Thoracic aorta endothelial cell (primary cell): ENCODE data around the gene PRRC2A. TPM values are rescaled to one million over a fixed set of nuclear protein-coding genes. Genes with fewer than 3 reads are reported as not detected.

ENCODE experiments used
- total RNA-seq: library from RNA; depleted of rRNA; stranded (reverse); fragments of >200 nt; gene quantifications from 2 replicates; pipeline ENCODE4 v1.2.3, GENCODE V29; 2012

The PRRC2A gene
- 84.0 and 112 TPM in 2 replicates for total RNA-seq

GRCh38 chr6:31620586-31621319 is at the start of gene PRRC2A:
TSS of gene PRRC2A (plus strand) at chr6:31620715. CDS start at chr6:31622790, 2,075 bp downstream.

GRCh38 chr6:31572041-31572911 is 48.2 kb upstream of the PRRC2A start, which contains the start of gene LTA:
TSS of gene LTA (plus strand) at chr6:31572289. CDS start at chr6:31572743, 454 bp downstream.

GRCh38 chr6:31575335-31575901 is 45.1 kb upstream of the PRRC2A start, which contains the start of gene TNF:
TSS of gene TNF (plus strand) at chr6:31575565. CDS start at chr6:31575742, 177 bp downstream.

GRCh38 chr6:31582230-31582643 is 38.3 kb upstream of the PRRC2A start, which contains the start of gene LTB:
TSS of gene LTB (minus strand) at chr6:31582424. CDS start at chr6:31582417, 7 bp downstream.

GRCh38 chr6:31586008-31586407 is 34.5 kb upstream of the PRRC2A start, which contains the start of gene LST1:
TSS of gene LST1 (plus strand) at chr6:31586277. CDS start at chr6:31587300, 1,023 bp downstream.

GRCh38 chr6:31614684-31615578 is 5.6 kb upstream of the PRRC2A start, which contains the start of gene AIF1:
TSS of gene AIF1 (plus strand) at chr6:31615234. CDS start at chr6:31615330, 96 bp downstream.

GRCh38 chr6:31655349-31656237 is 35.1 kb downstream of the PRRC2A start, which contains the start of gene APOM:
TSS of gene APOM (plus strand) at chr6:31655894. CDS start at chr6:31655967, 73 bp downstream.

GRCh38 chr6:31660381-31661261 is 40.1 kb downstream of the PRRC2A start, which contains the start of gene C6orf47:
TSS of gene C6orf47 (minus strand) at chr6:31660778. CDS start at chr6:31659947, 831 bp downstream.

GRCh38 chr6:31664790-31665500 is 44.4 kb downstream of the PRRC2A start, which contains the start of gene GPANK1:
TSS of gene GPANK1 (minus strand) at chr6:31664997. CDS start at chr6:31664478, 519 bp downstream.

GRCh38 chr6:31665501-31666336 is 45.2 kb downstream of the PRRC2A start, which contains the start of gene CSNK2B:
TSS of gene CSNK2B (plus strand) at chr6:31666080. CDS start at chr6:31666832, 752 bp downstream.

GRCh38 chr6:31669676-31670075 is 49.2 kb downstream of the PRRC2A start, which contains the start of gene LY6G5B:
TSS of gene LY6G5B (plus strand) at chr6:31669976. CDS start at chr6:31670951, 975 bp downstream.

GRCh38 chr6:31680226-31681134 is 60.0 kb downstream of the PRRC2A start, which contains the start of gene LY6G5C:
TSS of gene LY6G5C (minus strand) at chr6:31681067. CDS start at chr6:31680373, 694 bp downstream.

